GM23248 (cell line): ENCODE results near the gene PLAGL2.

Source experiments
- EZH2 ChIP-seq: fragments of 200-600 bp; sonication (generic); IDR thresholded peaks from 2 replicates; pipeline ENCODE4 v1.6.1; 2018; ENCODE audit warnings: antibody characterized with exemption, mild to moderate bottlenecking; ENCODE audit not compliant: insufficient read depth, poor library complexity, severe bottlenecking
- EZH2phosphoT487 ChIP-seq: fragments of 200-600 bp; sonication (generic); IDR thresholded peaks from 2 replicates; pipeline ENCODE4 v1.6.1; 2018; ENCODE audit warnings: antibody characterized with exemption, moderate library complexity, mild to moderate bottlenecking, low read depth; ENCODE audit not compliant: insufficient read depth

DNA sequence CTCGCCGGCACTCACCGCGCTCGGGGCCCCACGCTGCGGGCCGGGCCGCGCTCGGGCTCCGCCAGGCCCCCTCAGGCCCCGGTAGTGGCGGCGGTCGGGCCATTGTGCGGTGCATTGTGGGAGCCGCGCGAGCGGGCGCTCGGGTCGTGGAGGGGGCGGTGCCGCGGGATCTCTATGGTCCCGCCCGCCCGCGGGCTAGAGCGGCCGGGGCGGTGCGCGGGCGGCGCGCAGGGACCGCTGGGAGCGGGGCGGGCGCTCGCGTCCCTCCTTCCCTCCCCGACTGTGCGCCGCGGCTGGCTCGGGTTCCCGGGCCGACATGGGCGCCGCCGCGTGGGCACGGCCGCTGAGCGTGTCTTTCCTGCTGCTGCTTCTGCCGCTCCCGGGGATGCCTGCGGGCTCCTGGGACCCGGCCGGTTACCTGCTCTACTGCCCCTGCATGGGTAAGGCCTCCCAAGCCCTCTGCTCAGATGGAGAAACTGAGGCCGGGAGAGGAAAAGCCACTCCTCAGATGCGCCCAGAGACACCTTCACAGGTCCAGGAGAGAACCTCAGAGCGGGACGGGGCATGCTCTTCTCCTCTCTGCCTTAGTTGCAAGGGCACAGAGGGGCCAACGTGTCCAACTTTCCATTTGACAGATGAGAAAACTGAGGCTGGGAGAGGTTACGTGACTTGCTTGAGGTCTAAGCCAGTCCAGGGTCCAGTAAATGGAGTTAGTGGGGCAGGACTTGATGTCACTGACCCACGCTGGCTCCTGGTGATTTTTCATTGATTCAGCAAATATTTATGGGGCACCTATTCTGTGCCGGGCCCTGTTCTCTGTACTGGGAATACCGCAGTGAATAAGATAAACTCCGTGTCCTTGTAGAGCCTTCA lies at the start of gene PLAGL2, which contains the start of gene POFUT1:
- TF ChIP-seq EZH2phosphoT487 (no peak), EZH2 (no peak)
